Thoracic aorta (tissue), 2 donors: ENCODE data around the gene DCLK3. TPM values are rescaled to one million over a fixed set of nuclear protein-coding genes. Genes with fewer than 3 reads are reported as not detected.

Experiments
- ATAC-seq: fragments of 150-250 bp; one replicate; pipeline ENCODE4 v1.8.0; 2017; ENCODE audit warnings: low read depth; ENCODE audit not compliant: insufficient number of reproducible peaks, low FRiP score
- DNase-seq: peaks from one replicate; pipeline ENCODE4 v3.0.0-alpha.2; 2020; ENCODE audit warnings: low spot score
- H3K27ac ChIP-seq, 2 donors: fragments of 200-600 bp; sonication (generic); 1 replicate in 1 of 2; 2 replicates in 1 of 2; pipeline ENCODE4 v1.5.1; 2016; ENCODE audit warnings: mild to moderate bottlenecking in 2 of 2, moderate library complexity in 2 of 2
- H3K27me3 ChIP-seq: fragments of 200-600 bp; sonication (generic); replicated peaks from 2 replicates; pipeline ENCODE4 v1.6.0; 2016; ENCODE audit warnings: mild to moderate bottlenecking; ENCODE audit not compliant: insufficient read depth
- H3K36me3 ChIP-seq: fragments of 200-600 bp; sonication (generic); one replicate; pipeline ENCODE4 v1.5.1; 2016
- H3K4me1 ChIP-seq, 2 donors: fragments of 200-600 bp; sonication (generic); 1 replicate in 1 of 2; 2 replicates in 1 of 2; pipeline versions ENCODE4 v1.5.1 to v1.6.0; 2016; ENCODE audit warnings: low read depth in 2 of 2, mild to moderate bottlenecking in 1 of 2; ENCODE audit not compliant: control insufficient read depth in 1 of 2
- H3K4me3 ChIP-seq: fragments of 200-600 bp; sonication (generic); 2 replicates; pipeline ENCODE4 v1.5.1; 2016; ENCODE audit warnings: mild to moderate bottlenecking
- H3K9me3 ChIP-seq: fragments of 200-600 bp; sonication (generic); 2 replicates; pipeline ENCODE4 v1.5.1; 2016
- total RNA-seq, 2 donors: library from RNA; depleted of rRNA; stranded (reverse); fragments of >200 nt; gene quantifications; one replicate each; pipeline versions ENCODE4 v1.1.0 to v1.2.3, GENCODE V29; 2016
- TF ChIP-seq, protein P1 (sequence below): fragments of 200-600 bp; sonication (generic); IDR thresholded peaks from one replicate; pipeline ENCODE4 v1.5.1; 2019; ENCODE audit warnings: antibody characterized with exemption

The DCLK3 gene
- total RNA-seq, 2 donors from 2014 or later, result 0.14 TPM; not detected in 1

GRCh38 chr3:36804295-36805055, 40.1 kb upstream of the DCLK3 start:
- ATAC-seq, result no peak

DNA sequence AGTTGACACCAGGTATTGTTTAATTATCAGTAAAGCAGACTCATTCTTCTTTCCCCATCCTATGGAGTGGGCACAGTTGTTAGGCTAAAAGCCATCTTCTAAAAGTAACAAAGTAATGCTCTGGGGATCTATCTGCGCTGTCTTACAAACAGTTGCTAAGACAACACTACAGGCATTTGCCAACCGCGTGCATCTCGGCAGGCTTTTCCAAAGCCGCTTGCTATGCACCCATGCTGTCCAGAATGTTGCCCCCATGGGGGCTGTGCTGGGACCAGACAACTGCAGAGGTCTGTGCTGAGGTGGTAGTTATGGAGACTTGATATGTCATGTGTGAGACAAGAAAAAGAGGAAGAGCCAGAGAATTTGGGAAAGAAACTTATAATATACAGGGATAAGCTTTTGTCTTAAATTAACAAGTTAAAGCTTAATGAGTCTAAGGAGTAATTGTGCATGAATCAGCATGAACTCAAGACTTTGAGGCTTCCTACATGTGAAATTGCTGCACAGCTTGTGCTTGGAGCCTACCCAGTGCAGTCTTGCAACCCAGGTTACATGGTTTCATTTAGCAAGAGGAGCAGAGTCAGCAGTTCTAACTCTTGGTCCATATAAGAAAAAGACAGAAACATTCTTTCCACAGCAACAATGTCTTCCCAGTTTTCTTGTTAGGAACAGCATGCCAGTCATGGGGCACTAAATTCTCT, 38.9 kb upstream of the DCLK3 start:
- Histone ChIP-seq H3K27me3 (no peaks in the 10 kb centered on the region), H3K4me3 (no peak overlapping the region), H3K27ac (no peak overlapping the region), H3K4me1 (no peaks in the 10 kb centered on the region), H3K36me3 (no peaks in the 10 kb centered on the region), H3K9me3 (peaks cover 14% of the 10 kb centered on the region)
- DNase-seq, result no peak
- TF ChIP-seq, protein P1, sequence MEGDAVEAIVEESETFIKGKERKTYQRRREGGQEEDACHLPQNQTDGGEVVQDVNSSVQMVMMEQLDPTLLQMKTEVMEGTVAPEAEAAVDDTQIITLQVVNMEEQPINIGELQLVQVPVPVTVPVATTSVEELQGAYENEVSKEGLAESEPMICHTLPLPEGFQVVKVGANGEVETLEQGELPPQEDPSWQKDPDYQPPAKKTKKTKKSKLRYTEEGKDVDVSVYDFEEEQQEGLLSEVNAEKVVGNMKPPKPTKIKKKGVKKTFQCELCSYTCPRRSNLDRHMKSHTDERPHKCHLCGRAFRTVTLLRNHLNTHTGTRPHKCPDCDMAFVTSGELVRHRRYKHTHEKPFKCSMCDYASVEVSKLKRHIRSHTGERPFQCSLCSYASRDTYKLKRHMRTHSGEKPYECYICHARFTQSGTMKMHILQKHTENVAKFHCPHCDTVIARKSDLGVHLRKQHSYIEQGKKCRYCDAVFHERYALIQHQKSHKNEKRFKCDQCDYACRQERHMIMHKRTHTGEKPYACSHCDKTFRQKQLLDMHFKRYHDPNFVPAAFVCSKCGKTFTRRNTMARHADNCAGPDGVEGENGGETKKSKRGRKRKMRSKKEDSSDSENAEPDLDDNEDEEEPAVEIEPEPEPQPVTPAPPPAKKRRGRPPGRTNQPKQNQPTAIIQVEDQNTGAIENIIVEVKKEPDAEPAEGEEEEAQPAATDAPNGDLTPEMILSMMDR, result no peak
- no peak for ATAC-seq

More at GRCh38 chr3:36804295-36805055, 40.1 kb upstream of the DCLK3 start:
- no peak overlapping the region for H3K4me3 ChIP-seq
- no peak overlapping the region for H3K27ac ChIP-seq
- no peaks in the 10 kb centered on the region for H3K27me3 ChIP-seq
- DNase-seq, result no peak
- TF ChIP-seq, protein P1, result no peak
- no peaks in the 10 kb centered on the region for H3K4me1 ChIP-seq
- no peaks in the 10 kb centered on the region for H3K36me3 ChIP-seq
- H3K9me3 ChIP-seq, result peaks cover 14% of the 10 kb centered on the region

GRCh38 chr3:36800533-36801116, 36.3 kb upstream of the DCLK3 start:
- Histone ChIP-seq H3K4me1 (no peaks in the 10 kb centered on the region), H3K27ac (no peak overlapping the region), H3K27me3 (no peaks in the 10 kb centered on the region), H3K36me3 (no peaks in the 10 kb centered on the region), H3K9me3 (peaks cover 3% of the 10 kb centered on the region), H3K4me3 (no peak overlapping the region)
- ATAC-seq (no peak), DNase-seq (no peak)
- TF ChIP-seq, protein P1, result no peak

DNA sequence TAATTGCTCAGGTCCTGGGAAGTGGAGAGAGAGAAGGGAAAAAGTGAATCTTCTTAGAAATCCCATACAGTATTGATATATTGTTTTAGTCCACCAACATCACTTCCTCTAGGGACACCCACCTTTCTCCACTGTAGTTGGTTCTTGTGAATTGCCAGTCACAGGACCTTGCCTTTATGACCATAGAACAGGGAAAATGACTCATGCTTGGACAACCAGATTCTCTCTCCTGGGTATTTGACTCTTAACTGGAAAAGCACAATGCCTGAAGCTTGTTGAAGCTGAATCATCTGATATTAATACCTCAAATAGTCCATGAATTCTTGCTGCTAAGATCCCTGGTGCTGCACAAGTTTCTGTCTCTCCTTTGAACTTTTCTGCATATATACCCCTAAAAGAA, 32.5 kb upstream of the DCLK3 start:
- Histone ChIP-seq H3K9me3 (no peaks in the 10 kb centered on the region), H3K27me3 (no peaks in the 10 kb centered on the region), H3K27ac (no peak overlapping the region), H3K4me1 (no peaks in the 10 kb centered on the region), H3K4me3 (no peak overlapping the region), H3K36me3 (no peaks in the 10 kb centered on the region)
- TF ChIP-seq, protein P1, result no peak
- DNase-seq, result no peak
- ATAC-seq, result no peak

GRCh38 chr3:36796161-36796560, 31.8 kb upstream of the DCLK3 start:
- Histone ChIP-seq H3K9me3 (no peaks in the 10 kb centered on the region), H3K4me1 (no peaks in the 10 kb centered on the region), H3K27ac (no peak overlapping the region), H3K4me3 (no peak overlapping the region), H3K27me3 (no peaks in the 10 kb centered on the region), H3K36me3 (no peaks in the 10 kb centered on the region)
- no peak for DNase-seq
- TF ChIP-seq, protein P1, result no peak
- no peak for ATAC-seq
